Calu3 (cell line): ENCODE results near the gene PDZD2. TPM values are rescaled to one million over a fixed set of nuclear protein-coding genes. Genes with fewer than 3 reads are reported as not detected.

Source experiments
- BruUV-seq: library from RNA; stranded (reverse); fragments of 400-500 nt; replicated peaks from 2 replicates; lab custom pipeline; 2021; lab: Mats Ljungman, UMichigan
- CTCF ChIA-PET: fragments of 300-600 bp; sonication (Branson Sonifier 250); formaldehyde crosslinking; loops from one replicate; lab custom pipeline; 2022; ENCODE audit warnings: antibody characterized with exemption; lab: Charles Lee
- DNase-seq: peaks from one replicate; pipeline ENCODE4 v3.0.0; 2022
- H3K27ac Mint-ChIP-seq: one replicate; pipeline ENCODE4 v1.8.0; 2022; ENCODE audit warnings: mixed read lengths; ENCODE audit not compliant: unreplicated experiment
- H3K27me3 Mint-ChIP-seq: one replicate; pipeline ENCODE4 v1.8.0; 2022; ENCODE audit warnings: mixed read lengths; ENCODE audit not compliant: unreplicated experiment
- H3K36me3 Mint-ChIP-seq: one replicate; pipeline ENCODE4 v1.8.0; 2022; ENCODE audit warnings: mild to moderate bottlenecking, moderate library complexity, mixed read lengths; ENCODE audit not compliant: insufficient read depth, unreplicated experiment
- H3K4me1 Mint-ChIP-seq: one replicate; pipeline ENCODE4 v1.8.0; 2022; ENCODE audit warnings: mild to moderate bottlenecking, low read depth, mixed read lengths; ENCODE audit not compliant: unreplicated experiment
- H3K4me3 Mint-ChIP-seq: one replicate; pipeline ENCODE4 v1.8.0; 2022; ENCODE audit warnings: mild to moderate bottlenecking, low read depth, moderate library complexity, mixed read lengths; ENCODE audit not compliant: unreplicated experiment
- H3K9me3 Mint-ChIP-seq: one replicate; pipeline ENCODE4 v1.8.0; 2022; ENCODE audit warnings: low read depth, mixed read lengths; ENCODE audit not compliant: unreplicated experiment
- CTCF ChIP-seq: fragments of 200-600 bp; IDR thresholded peaks from one replicate; pipeline ENCODE4 v1.8.0; 2022; ENCODE audit warnings: antibody characterized with exemption; ENCODE audit not compliant: unreplicated experiment
- intact Hi-C: fragments of 100-400 bp; cut with micrococcal nuclease; formaldehyde crosslinking; loops from one replicate; pipeline ENCODE4 v1.10.0; 2022; ENCODE audit not compliant: unreplicated experiment
- total RNA-seq: library from RNA; stranded (reverse); gene quantifications from 2 replicates; pipeline ENCODE4 v1.2.3, GENCODE V29; 2022

PDZD2 gene
- total RNA-seq, 1 experiment from 2014 or later: 0.97 TPM

GRCh38 chr5:31895199-31895820, 256.4 kb downstream of the PDZD2 start:
- CTCF ChIA-PET: no interaction called here
- peaks cover 13% of the 10 kb centered on the region for H3K27me3 Mint-ChIP-seq
- H3K4me1 Mint-ChIP-seq: no peaks in the 10 kb centered on the region
- BruUV-seq: no TSS peak
- no peaks in the 10 kb centered on the region for H3K36me3 Mint-ChIP-seq
- no peak for TF ChIP-seq CTCF
- H3K4me3 Mint-ChIP-seq: no peak overlapping the region
- H3K27ac Mint-ChIP-seq: no peak overlapping the region
- DNase-seq: no peak
- intact Hi-C loops: no loop called here
- H3K9me3 Mint-ChIP-seq: no peaks in the 10 kb centered on the region

- Mint-ChIP-seq H3K9me3 (peaks cover 3% of the 10 kb centered on the region), H3K27me3 (peaks cover 13% of the 10 kb centered on the region), H3K27ac (no peak overlapping the region), H3K4me1 (no peaks in the 10 kb centered on the region), H3K4me3 (no peak overlapping the region), H3K36me3 (no peaks in the 10 kb centered on the region)
- no peak for DNase-seq
- intact Hi-C loops: no loop called here
- no peak for TF ChIP-seq CTCF
- CTCF ChIA-PET: no interaction called here
- no TSS peak for BruUV-seq
These were observed 259.2 kb downstream of the PDZD2 start for GRCh38 chr5:31898036-31898632.

GRCh38 chr5:31900296-31900865, 261.4 kb downstream of the PDZD2 start:
- Mint-ChIP-seq H3K27ac (no peak overlapping the region), H3K4me1 (no peaks in the 10 kb centered on the region)

More at GRCh38 chr5:31900296-31900865, 261.4 kb downstream of the PDZD2 start:
- no peaks in the 10 kb centered on the region for H3K36me3 Mint-ChIP-seq
- DNase-seq: no peak
- peaks cover 13% of the 10 kb centered on the region for H3K27me3 Mint-ChIP-seq
- H3K4me3 Mint-ChIP-seq: no peak overlapping the region
- no peak for TF ChIP-seq CTCF
- BruUV-seq: no TSS peak
- intact Hi-C loops: no loop called here
- peaks cover 3% of the 10 kb centered on the region for H3K9me3 Mint-ChIP-seq
- CTCF ChIA-PET: no interaction called here
